OCI-LY3 (cell line): ENCODE measurements around the gene TMEM11.

ENCODE experiments used
- EZH2phosphoT487 ChIP-seq: fragments of 200-600 bp; shearing (Covaris generic); IDR thresholded peaks from 2 replicates; pipeline ENCODE4 v1.6.1; 2018; ENCODE audit warnings: antibody characterized with exemption, mixed run types, low read depth
- TF ChIP-seq, protein P1 (sequence below): fragments of 200-600, 300-600 bp; sonication (generic); IDR thresholded peaks from 2 replicates; pipeline ENCODE4 v1.5.1; 2014; ENCODE audit warnings: antibody characterized with exemption, low read length, low read depth

DNA sequence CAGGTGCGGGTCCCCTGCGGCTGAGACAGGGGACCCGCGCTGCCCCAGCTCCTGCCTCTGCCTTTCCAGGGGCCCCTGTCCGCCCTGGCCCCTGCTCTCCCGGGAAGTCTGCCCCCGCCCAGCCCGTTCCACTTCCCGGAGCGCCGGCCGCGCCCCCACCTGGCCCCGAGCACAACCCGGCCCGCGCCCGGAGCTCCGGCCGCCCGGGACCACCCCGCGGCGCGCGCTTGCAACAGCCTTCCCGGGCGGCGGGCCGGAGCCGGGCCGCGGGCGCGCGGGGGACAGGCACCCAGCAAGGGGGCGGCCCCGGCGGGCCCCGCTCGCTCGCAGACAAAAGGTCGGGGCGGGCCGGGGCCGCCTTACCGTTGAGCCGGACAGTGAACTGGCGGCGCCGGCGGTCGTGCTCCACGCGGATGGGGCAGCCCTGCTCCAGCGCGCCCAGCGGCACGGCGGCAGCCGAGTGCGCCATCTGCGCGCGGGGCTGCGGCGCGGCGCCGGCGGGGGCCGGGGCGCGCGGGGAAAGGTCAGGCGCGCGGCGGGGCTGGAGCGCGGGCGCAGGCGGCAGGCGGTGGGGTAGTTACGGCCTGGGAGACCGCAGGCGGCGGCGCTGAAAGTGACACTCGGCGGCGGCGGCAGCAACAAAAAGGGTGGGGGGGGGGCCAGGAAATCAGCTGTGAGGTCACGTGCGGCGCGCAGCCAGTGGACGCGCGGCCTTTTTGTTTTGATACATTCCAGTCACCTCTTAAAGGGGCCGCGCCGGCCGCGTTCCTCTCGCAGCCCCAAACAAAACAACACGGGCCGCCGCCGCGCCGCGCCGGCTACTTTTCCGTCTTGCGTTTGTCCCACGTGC lies 39.1 kb upstream of the TMEM11 start, which contains the start of gene NATD1:
- TF ChIP-seq, protein P1, sequence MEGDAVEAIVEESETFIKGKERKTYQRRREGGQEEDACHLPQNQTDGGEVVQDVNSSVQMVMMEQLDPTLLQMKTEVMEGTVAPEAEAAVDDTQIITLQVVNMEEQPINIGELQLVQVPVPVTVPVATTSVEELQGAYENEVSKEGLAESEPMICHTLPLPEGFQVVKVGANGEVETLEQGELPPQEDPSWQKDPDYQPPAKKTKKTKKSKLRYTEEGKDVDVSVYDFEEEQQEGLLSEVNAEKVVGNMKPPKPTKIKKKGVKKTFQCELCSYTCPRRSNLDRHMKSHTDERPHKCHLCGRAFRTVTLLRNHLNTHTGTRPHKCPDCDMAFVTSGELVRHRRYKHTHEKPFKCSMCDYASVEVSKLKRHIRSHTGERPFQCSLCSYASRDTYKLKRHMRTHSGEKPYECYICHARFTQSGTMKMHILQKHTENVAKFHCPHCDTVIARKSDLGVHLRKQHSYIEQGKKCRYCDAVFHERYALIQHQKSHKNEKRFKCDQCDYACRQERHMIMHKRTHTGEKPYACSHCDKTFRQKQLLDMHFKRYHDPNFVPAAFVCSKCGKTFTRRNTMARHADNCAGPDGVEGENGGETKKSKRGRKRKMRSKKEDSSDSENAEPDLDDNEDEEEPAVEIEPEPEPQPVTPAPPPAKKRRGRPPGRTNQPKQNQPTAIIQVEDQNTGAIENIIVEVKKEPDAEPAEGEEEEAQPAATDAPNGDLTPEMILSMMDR: no peak
- TF ChIP-seq EZH2phosphoT487: no peak
